DND-41 (cell line): ENCODE data around the gene MYCN.

Source experiments
- ATAC-seq: fragments of 200-7000 bp; cut with Tn5 transposase; 3 replicates; pipeline ENCODE4 v1.9.1; 2021; ENCODE audit warnings: low read depth; ENCODE audit not compliant: insufficient read depth
- DNase-seq: peaks from one replicate; pipeline ENCODE4 v3.0.0-alpha.2; 2020
- H2AFZ ChIP-seq: 2 replicates; pipeline ENCODE4 v1.6.0; 2012; ENCODE audit warnings: low read depth, low read length
- H3K27ac ChIP-seq: 2 replicates; pipeline ENCODE4 v1.5.1; 2012; ENCODE audit warnings: low read length, inconsistent platforms
- H3K27me3 ChIP-seq: fragments of 200-600 bp; sonication (generic); 2 replicates; pipeline ENCODE4 v1.6.0; 2012; ENCODE audit warnings: low read length, mild to moderate bottlenecking, inconsistent platforms; ENCODE audit not compliant: insufficient read depth, poor library complexity
- H3K36me3 ChIP-seq: 2 replicates; pipeline ENCODE4 v1.5.1; 2012; ENCODE audit warnings: low read length, inconsistent platforms; ENCODE audit not compliant: insufficient read depth
- H3K4me1 ChIP-seq: 2 replicates; pipeline ENCODE4 v1.5.1; 2012; ENCODE audit warnings: mild to moderate bottlenecking, low read length; ENCODE audit not compliant: insufficient read depth
- H3K4me2 ChIP-seq: 2 replicates; pipeline ENCODE4 v1.6.0; 2012; ENCODE audit warnings: mild to moderate bottlenecking, moderate library complexity, low read length, inconsistent platforms; ENCODE audit not compliant: insufficient read depth
- H3K4me3 ChIP-seq, 2 experiments: fragments of 200-600 bp in 1 of 2; shearing (Covaris generic) in 1 of 2; 2 replicates each; pipeline ENCODE4 v1.5.1; 2012 to 2016; ENCODE audit warnings: inconsistent platforms in 2 of 2, low read length in 2 of 2, mild to moderate bottlenecking in 2 of 2, low read depth in 1 of 2, moderate library complexity in 1 of 2
- H3K79me2 ChIP-seq: 2 replicates; pipeline ENCODE4 v1.6.0; 2012; ENCODE audit warnings: low read length, inconsistent platforms; ENCODE audit not compliant: insufficient read depth
- H3K9ac ChIP-seq: 2 replicates; pipeline ENCODE4 v1.6.0; 2012; ENCODE audit warnings: low read depth, mild to moderate bottlenecking, inconsistent platforms, low read length, moderate library complexity
- H3K9me3 ChIP-seq: 2 replicates; pipeline ENCODE4 v1.5.1; 2012; ENCODE audit warnings: low read length, moderate library complexity, mild to moderate bottlenecking, inconsistent platforms; ENCODE audit not compliant: insufficient read depth, severe bottlenecking
- H4K20me1 ChIP-seq: 2 replicates; pipeline ENCODE4 v1.6.0; 2012; ENCODE audit warnings: low read length; ENCODE audit not compliant: insufficient read depth
- CTCF ChIP-seq: IDR thresholded peaks from 2 replicates; pipeline ENCODE4 v1.5.1; 2012; ENCODE audit warnings: borderline replicate concordance, low read length, moderate library complexity, mild to moderate bottlenecking; ENCODE audit not compliant: poor library complexity, severe bottlenecking; ENCODE audit errors: extremely low read depth
- EZH2 ChIP-seq: IDR thresholded peaks from 3 replicates; pipeline ENCODE4 v1.6.1; 2012; ENCODE audit warnings: borderline replicate concordance, low read depth, mild to moderate bottlenecking, moderate library complexity, low read length, inconsistent platforms; ENCODE audit not compliant: severe bottlenecking

MYCN gene

DNA sequence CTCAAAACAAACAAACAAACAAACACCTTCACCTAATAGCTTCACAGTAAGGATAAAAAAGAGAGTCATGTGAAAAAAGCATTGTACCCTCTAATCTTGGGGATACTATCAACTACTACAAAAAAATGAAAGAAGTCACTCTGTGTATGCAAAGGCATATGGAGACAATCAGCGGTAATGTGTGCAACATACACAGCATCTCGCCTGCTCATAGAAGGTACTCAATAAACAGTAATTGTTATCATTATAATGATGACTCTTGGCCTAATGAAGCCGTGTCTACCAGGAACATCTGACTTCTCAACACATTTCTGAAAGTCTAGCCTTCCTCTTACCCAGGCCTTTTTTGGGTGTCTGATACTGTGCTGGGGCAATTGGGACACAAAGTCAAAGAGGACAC, 55.3 kb downstream of the MYCN start:
- Histone ChIP-seq H3K27me3 (no peaks in the 10 kb centered on the region), H3K9me3 (no peaks in the 10 kb centered on the region), H2AFZ (no peak overlapping the region), H3K27ac (no peak overlapping the region), H3K36me3 (no peaks in the 10 kb centered on the region), H3K9ac (no peak overlapping the region), H4K20me1 (no peaks in the 10 kb centered on the region), H3K4me3 (no peak overlapping the region), H3K79me2 (no peaks in the 10 kb centered on the region), H3K4me2 (no peak overlapping the region), H3K4me1 (no peaks in the 10 kb centered on the region)
- TF ChIP-seq EZH2 (no peak), CTCF (no peak)
- ATAC-seq (no peak), DNase-seq (no peak)
